Stimulated activated naive CD8-positive, alpha-beta T cell treated with anti-CD3 and anti-CD28 coated beads, Interleukin-15, Interleukin-2, amounts not matched to agents 100 ng/mL and 50 ng/mL, for 24 hours (primary cell): ENCODE measurements around the gene PPP1R3G.

Experiments used
- H3K27ac Mint-ChIP-seq: one replicate; pipeline ENCODE4 v1.8.0; 2021; ENCODE audit warnings: mild to moderate bottlenecking, mixed read lengths
- H3K27me3 Mint-ChIP-seq: one replicate; pipeline ENCODE4 v1.8.0; 2021; ENCODE audit warnings: mixed read lengths
- H3K36me3 Mint-ChIP-seq: one replicate; pipeline ENCODE4 v1.8.0; 2021; ENCODE audit warnings: low read depth, mixed read lengths
- H3K4me1 Mint-ChIP-seq: one replicate; pipeline ENCODE4 v1.8.0; 2021; ENCODE audit warnings: low read depth, mixed read lengths
- H3K4me3 Mint-ChIP-seq: one replicate; pipeline ENCODE4 v1.8.0; 2021; ENCODE audit warnings: mild to moderate bottlenecking, mixed read lengths
- H3K9me3 Mint-ChIP-seq: one replicate; pipeline ENCODE4 v1.8.0; 2021; ENCODE audit warnings: mixed read lengths

Gene PPP1R3G

GRCh38 chr6:5095236-5095635 is 10.1 kb downstream of the PPP1R3G start:
- H3K27me3 Mint-ChIP-seq = peaks cover 13% of the 10 kb centered on the region
- H3K36me3 Mint-ChIP-seq = no peaks in the 10 kb centered on the region
- no peaks in the 10 kb centered on the region for H3K9me3 Mint-ChIP-seq
- no peak overlapping the region for H3K4me3 Mint-ChIP-seq
- no peak overlapping the region for H3K27ac Mint-ChIP-seq
- H3K4me1 Mint-ChIP-seq = no peaks in the 10 kb centered on the region

- Mint-ChIP-seq H3K27ac (no peak overlapping the region), H3K27me3 (peaks cover 10% of the 10 kb centered on the region), H3K9me3 (no peaks in the 10 kb centered on the region), H3K4me3 (no peak overlapping the region), H3K36me3 (no peaks in the 10 kb centered on the region), H3K4me1 (no peaks in the 10 kb centered on the region)
Observed at GRCh38 chr6:5096482-5096881, 11.3 kb downstream of the PPP1R3G start.

- no peak overlapping the region for H3K27ac Mint-ChIP-seq
- no peaks in the 10 kb centered on the region for H3K27me3 Mint-ChIP-seq
- no peaks in the 10 kb centered on the region for H3K36me3 Mint-ChIP-seq
- H3K4me3 Mint-ChIP-seq = no peak overlapping the region
- no peaks in the 10 kb centered on the region for H3K9me3 Mint-ChIP-seq
- no peaks in the 10 kb centered on the region for H3K4me1 Mint-ChIP-seq
Observed at GRCh38 chr6:5098501-5099270, 13.5 kb downstream of the PPP1R3G start.

GRCh38 chr6:5099537-5099936 is 14.4 kb downstream of the PPP1R3G start:
- Mint-ChIP-seq H3K9me3 (no peaks in the 10 kb centered on the region), H3K4me3 (no peak overlapping the region), H3K4me1 (no peaks in the 10 kb centered on the region), H3K27ac (no peak overlapping the region), H3K36me3 (no peaks in the 10 kb centered on the region), H3K27me3 (no peaks in the 10 kb centered on the region)

- Mint-ChIP-seq H3K4me3 (no peak overlapping the region), H3K27me3 (no peaks in the 10 kb centered on the region), H3K36me3 (no peaks in the 10 kb centered on the region), H3K27ac (no peak overlapping the region), H3K4me1 (no peaks in the 10 kb centered on the region), H3K9me3 (no peaks in the 10 kb centered on the region)
Observed at GRCh38 chr6:5100806-5101205, 15.7 kb downstream of the PPP1R3G start.

- H3K36me3 Mint-ChIP-seq = no peaks in the 10 kb centered on the region
- H3K4me1 Mint-ChIP-seq = no peaks in the 10 kb centered on the region
- no peak overlapping the region for H3K4me3 Mint-ChIP-seq
Observed at GRCh38 chr6:5102267-5102970, 17.3 kb downstream of the PPP1R3G start.

GRCh38 chr6:5103250-5103649 is 18.1 kb downstream of the PPP1R3G start:
- Mint-ChIP-seq H3K4me3 (no peak overlapping the region), H3K27ac (no peak overlapping the region), H3K9me3 (no peaks in the 10 kb centered on the region), H3K4me1 (no peaks in the 10 kb centered on the region), H3K36me3 (no peaks in the 10 kb centered on the region), H3K27me3 (no peaks in the 10 kb centered on the region)

More at GRCh38 chr6:5102267-5102970, 17.3 kb downstream of the PPP1R3G start:
- Mint-ChIP-seq H3K9me3 (no peaks in the 10 kb centered on the region), H3K27ac (no peak overlapping the region), H3K27me3 (no peaks in the 10 kb centered on the region)

- no peaks in the 10 kb centered on the region for H3K9me3 Mint-ChIP-seq
- no peaks in the 10 kb centered on the region for H3K36me3 Mint-ChIP-seq
- no peak overlapping the region for H3K27ac Mint-ChIP-seq
- no peaks in the 10 kb centered on the region for H3K27me3 Mint-ChIP-seq
- H3K4me1 Mint-ChIP-seq = no peaks in the 10 kb centered on the region
- H3K4me3 Mint-ChIP-seq = no peak overlapping the region
Observed at GRCh38 chr6:5104667-5105066, 19.5 kb downstream of the PPP1R3G start.

- Mint-ChIP-seq H3K4me1 (no peaks in the 10 kb centered on the region), H3K36me3 (no peaks in the 10 kb centered on the region), H3K27me3 (no peaks in the 10 kb centered on the region)
Observed at GRCh38 chr6:5105146-5105545, 20.0 kb downstream of the PPP1R3G start.

GRCh38 chr6:5107341-5107740 is 22.2 kb downstream of the PPP1R3G start:
- H3K4me1 Mint-ChIP-seq = no peaks in the 10 kb centered on the region
- no peaks in the 10 kb centered on the region for H3K36me3 Mint-ChIP-seq
- H3K4me3 Mint-ChIP-seq = no peak overlapping the region
- H3K27me3 Mint-ChIP-seq = no peaks in the 10 kb centered on the region
- no peaks in the 10 kb centered on the region for H3K9me3 Mint-ChIP-seq
- H3K27ac Mint-ChIP-seq = no peak overlapping the region

More at GRCh38 chr6:5105146-5105545, 20.0 kb downstream of the PPP1R3G start:
- H3K9me3 Mint-ChIP-seq = no peaks in the 10 kb centered on the region
- H3K4me3 Mint-ChIP-seq = no peak overlapping the region
- H3K27ac Mint-ChIP-seq = no peak overlapping the region

- no peaks in the 10 kb centered on the region for H3K36me3 Mint-ChIP-seq
- H3K27ac Mint-ChIP-seq = no peak overlapping the region
- no peak overlapping the region for H3K4me3 Mint-ChIP-seq
- H3K4me1 Mint-ChIP-seq = no peaks in the 10 kb centered on the region
- no peaks in the 10 kb centered on the region for H3K9me3 Mint-ChIP-seq
- no peaks in the 10 kb centered on the region for H3K27me3 Mint-ChIP-seq
Observed at GRCh38 chr6:5108068-5108467, 22.9 kb downstream of the PPP1R3G start.

- Mint-ChIP-seq H3K36me3 (peaks cover 4% of the 10 kb centered on the region), H3K27me3 (no peaks in the 10 kb centered on the region), H3K9me3 (no peaks in the 10 kb centered on the region), H3K27ac (no peak overlapping the region), H3K4me3 (no peak overlapping the region), H3K4me1 (no peaks in the 10 kb centered on the region)
Observed at GRCh38 chr6:5108536-5109150, 23.5 kb downstream of the PPP1R3G start.

GRCh38 chr6:5109436-5109835 is 24.3 kb downstream of the PPP1R3G start:
- Mint-ChIP-seq H3K9me3 (no peaks in the 10 kb centered on the region), H3K4me1 (no peaks in the 10 kb centered on the region), H3K4me3 (no peak overlapping the region), H3K36me3 (peaks cover 5% of the 10 kb centered on the region), H3K27me3 (no peaks in the 10 kb centered on the region), H3K27ac (no peak overlapping the region)

- no peaks in the 10 kb centered on the region for H3K27me3 Mint-ChIP-seq
- no peak overlapping the region for H3K27ac Mint-ChIP-seq
- no peaks in the 10 kb centered on the region for H3K9me3 Mint-ChIP-seq
- H3K36me3 Mint-ChIP-seq = peaks cover 5% of the 10 kb centered on the region
- no peaks in the 10 kb centered on the region for H3K4me1 Mint-ChIP-seq
- no peak overlapping the region for H3K4me3 Mint-ChIP-seq
Observed at GRCh38 chr6:5110246-5110645, 25.1 kb downstream of the PPP1R3G start.

- Mint-ChIP-seq H3K27me3 (no peaks in the 10 kb centered on the region), H3K4me3 (no peak overlapping the region), H3K27ac (no peak overlapping the region), H3K4me1 (no peaks in the 10 kb centered on the region), H3K9me3 (no peaks in the 10 kb centered on the region), H3K36me3 (peaks cover 5% of the 10 kb centered on the region)
Observed at GRCh38 chr6:5111626-5112025, 26.5 kb downstream of the PPP1R3G start.
